ENCODE measurements around the gene KCNJ15. TPM values are rescaled to one million over a fixed set of nuclear protein-coding genes. Genes with fewer than 3 reads are reported as not detected.

Gene KCNJ15
- total RNA-seq, 4 donors from 2014 or later: 8.1 to 17.8 (median 15.8) TPM

DNA sequence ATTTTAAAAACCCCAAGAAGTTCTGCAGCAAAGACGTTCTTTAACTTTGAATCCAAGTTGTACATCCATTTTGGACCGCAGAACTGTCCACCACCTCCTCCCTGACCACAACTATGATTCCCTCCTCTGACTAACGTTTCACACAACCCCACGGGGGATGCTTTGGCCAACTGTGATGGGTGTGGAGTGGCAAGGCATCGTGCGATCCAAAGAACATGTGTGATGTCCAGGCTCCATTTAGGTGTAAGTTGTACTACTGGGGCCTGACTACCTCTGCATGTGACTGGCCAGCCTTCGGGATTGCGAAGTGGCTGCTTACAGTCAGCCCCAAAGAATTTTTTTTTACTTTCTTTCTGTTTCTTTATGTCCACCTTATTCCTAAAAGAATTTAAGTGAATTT, 6.7 kb downstream of the KCNJ15 start:
- 73 to 82% methylated on average over 7 to 8 of the region's 8 CpGs for WGBS, 2 donors
- no peaks in the 10 kb centered on the region for H3K9me3 ChIP-seq
- DNase-seq: no peak
- no peak overlapping the region for H3K4me3 ChIP-seq
- intact Hi-C loops (cut with DNase I): no loop called here
- no peak overlapping the region for H3K27ac ChIP-seq
- H3K4me1 ChIP-seq: peaks cover 14 to 88% (median 30%) of the 10 kb centered on the region in 3 donors
- no peak for TF ChIP-seq POLR2A (IDR thresholded peaks at IDR 0.05)
- TF ChIP-seq, protein P1, sequence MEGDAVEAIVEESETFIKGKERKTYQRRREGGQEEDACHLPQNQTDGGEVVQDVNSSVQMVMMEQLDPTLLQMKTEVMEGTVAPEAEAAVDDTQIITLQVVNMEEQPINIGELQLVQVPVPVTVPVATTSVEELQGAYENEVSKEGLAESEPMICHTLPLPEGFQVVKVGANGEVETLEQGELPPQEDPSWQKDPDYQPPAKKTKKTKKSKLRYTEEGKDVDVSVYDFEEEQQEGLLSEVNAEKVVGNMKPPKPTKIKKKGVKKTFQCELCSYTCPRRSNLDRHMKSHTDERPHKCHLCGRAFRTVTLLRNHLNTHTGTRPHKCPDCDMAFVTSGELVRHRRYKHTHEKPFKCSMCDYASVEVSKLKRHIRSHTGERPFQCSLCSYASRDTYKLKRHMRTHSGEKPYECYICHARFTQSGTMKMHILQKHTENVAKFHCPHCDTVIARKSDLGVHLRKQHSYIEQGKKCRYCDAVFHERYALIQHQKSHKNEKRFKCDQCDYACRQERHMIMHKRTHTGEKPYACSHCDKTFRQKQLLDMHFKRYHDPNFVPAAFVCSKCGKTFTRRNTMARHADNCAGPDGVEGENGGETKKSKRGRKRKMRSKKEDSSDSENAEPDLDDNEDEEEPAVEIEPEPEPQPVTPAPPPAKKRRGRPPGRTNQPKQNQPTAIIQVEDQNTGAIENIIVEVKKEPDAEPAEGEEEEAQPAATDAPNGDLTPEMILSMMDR (IDR thresholded peaks at IDR 0.05): no peak
- no peaks in the 10 kb centered on the region for H3K27me3 ChIP-seq
- H3K36me3 ChIP-seq: no peaks in the 10 kb centered on the region

DNA sequence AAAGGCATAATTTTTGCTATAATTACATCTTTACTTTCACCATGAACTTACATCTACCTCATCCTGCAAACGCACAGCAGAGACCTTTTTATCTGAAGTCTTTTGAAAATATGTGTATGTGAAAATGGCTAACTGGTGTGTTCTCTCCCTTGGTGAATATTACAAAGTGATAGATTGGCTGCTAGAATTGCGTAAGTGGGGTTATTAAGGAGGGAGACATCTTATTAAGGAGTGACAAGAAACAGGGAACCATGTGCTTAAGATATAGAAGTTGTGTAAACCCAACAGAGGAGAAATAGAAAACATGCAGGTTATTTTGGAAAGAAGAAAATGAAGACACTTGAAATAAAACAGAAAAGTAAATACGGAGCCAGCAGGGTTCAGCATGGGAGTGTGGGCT, 7.8 kb downstream of the KCNJ15 start:
- no peak for DNase-seq
- Histone ChIP-seq H3K4me3 (no peak overlapping the region), H3K9me3 (no peaks in the 10 kb centered on the region), H3K27ac (no peak overlapping the region), H3K4me1 (peaks cover 24 to 88% (median 37%) of the 10 kb centered on the region in 3 donors), H3K36me3 (no peaks in the 10 kb centered on the region), H3K27me3 (no peaks in the 10 kb centered on the region)
- intact Hi-C loops (cut with DNase I): no loop called here
- 73 to 77% methylated on average over 3 of the region's 3 CpGs for WGBS, 2 donors
- no peak for TF ChIP-seq POLR2A (IDR thresholded peaks at IDR 0.05)
- TF ChIP-seq, protein P1 (IDR thresholded peaks at IDR 0.05): no peak

DNA sequence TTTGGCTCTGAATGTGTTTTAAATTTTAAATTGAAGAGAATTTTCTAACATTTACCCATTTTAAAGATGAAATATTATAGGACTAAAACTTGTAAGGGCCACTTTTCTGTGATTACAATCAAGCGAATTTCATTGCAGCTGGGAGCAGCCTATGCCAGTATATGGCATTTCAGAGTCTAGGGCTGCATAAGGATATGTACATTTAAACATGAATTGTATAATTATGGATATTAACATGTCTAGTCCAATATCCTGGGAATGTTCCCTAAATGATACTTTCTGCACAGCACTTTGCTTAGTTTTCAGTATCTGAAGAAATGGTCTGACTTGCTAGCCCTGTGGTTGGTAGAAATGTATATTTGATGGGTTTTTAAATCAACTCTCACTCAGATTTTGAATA, 8.4 kb downstream of the KCNJ15 start:
- Histone ChIP-seq H3K9me3 (no peaks in the 10 kb centered on the region), H3K36me3 (no peaks in the 10 kb centered on the region), H3K27me3 (no peaks in the 10 kb centered on the region), H3K4me3 (no peak overlapping the region), H3K4me1 (peaks cover 24 to 88% (median 39%) of the 10 kb centered on the region in 3 donors), H3K27ac (no peak overlapping the region)
- no peak for DNase-seq
- WGBS, 2 donors: 84 to 85% methylated on average over 1 of the region's 1 CpG
- no peak for TF ChIP-seq POLR2A (IDR thresholded peaks at IDR 0.05)
- TF ChIP-seq, protein P1 (IDR thresholded peaks at IDR 0.05): no peak
- intact Hi-C loops (cut with DNase I): no loop called here

DNA sequence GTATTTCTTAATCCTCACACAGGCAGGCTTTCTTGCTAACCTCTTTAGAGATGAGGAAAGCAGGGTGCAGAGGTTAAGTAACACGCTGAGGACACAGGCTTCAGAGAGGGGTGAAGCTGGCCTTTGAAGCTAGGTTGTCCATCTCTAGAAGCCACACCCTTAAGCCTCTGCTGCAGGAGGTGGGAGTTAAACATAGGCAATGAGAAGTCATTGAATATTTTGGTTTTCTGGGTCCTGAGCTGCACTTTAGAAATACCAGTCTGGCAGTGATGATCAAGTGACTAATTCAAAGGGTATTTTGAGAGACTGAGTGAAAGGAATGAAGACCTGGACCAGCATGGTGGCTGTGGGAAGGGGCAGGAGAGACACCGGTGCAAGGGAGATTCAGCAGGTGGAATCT, 9.9 kb downstream of the KCNJ15 start:
- peaks cover 31 to 88% (median 38%) of the 10 kb centered on the region in 3 donors for H3K4me1 ChIP-seq
- no peaks in the 10 kb centered on the region for H3K9me3 ChIP-seq
- no peaks in the 10 kb centered on the region for H3K27me3 ChIP-seq
- no peak overlapping the region for H3K4me3 ChIP-seq
- H3K36me3 ChIP-seq: no peaks in the 10 kb centered on the region
- H3K27ac ChIP-seq: peak overlapping the region; percentile 76 to 83 (median 82)
- TF ChIP-seq POLR2A (IDR thresholded peaks at IDR 0.05): no peak
- TF ChIP-seq, protein P1 (IDR thresholded peaks at IDR 0.05): no peak
- WGBS, 2 donors: 46 to 83% methylated on average over 2 of the region's 2 CpGs
- intact Hi-C loops (cut with DNase I): no loop called here
- DNase-seq: no peak

DNA sequence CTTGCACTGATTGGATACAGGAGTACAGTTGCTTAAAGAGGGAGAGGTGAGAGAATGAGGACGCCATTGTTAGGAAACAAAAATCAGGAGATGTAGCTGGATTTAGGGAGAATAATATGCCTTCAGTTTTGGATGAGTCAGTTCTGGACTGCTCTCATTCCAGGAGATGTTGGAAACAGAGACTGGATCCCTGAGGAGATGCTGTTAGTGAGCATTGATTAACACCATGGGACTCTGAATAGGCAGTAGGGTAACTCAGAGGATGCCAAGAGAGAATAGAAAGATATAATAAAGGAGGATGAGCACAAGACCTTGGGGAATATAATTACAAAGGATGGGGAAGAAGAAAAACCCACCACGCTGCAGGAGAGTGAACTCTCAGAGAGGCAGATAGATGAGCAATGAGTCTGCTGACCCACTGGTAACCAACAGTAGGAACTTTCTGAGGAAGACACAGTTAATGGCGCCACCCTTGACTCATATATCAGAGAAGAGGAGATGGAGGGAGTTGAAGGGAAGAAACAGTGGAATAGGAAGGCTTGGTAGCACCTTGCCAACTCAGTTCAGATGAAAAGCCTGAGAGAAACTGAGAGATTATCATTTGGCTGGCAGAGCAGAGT, 10.5 kb downstream of the KCNJ15 start:
- WGBS, 2 donors: 60 to 63% methylated on average over 3 of the region's 3 CpGs
- Histone ChIP-seq H3K4me1 (peaks cover 35 to 88% (median 43%) of the 10 kb centered on the region in 3 donors), H3K27ac (peak overlapping the region; percentile 76 to 83 (median 82)), H3K36me3 (no peaks in the 10 kb centered on the region), H3K9me3 (no peaks in the 10 kb centered on the region), H3K27me3 (no peaks in the 10 kb centered on the region), H3K4me3 (no peak overlapping the region)
- no peak for TF ChIP-seq POLR2A (IDR thresholded peaks at IDR 0.05)
- TF ChIP-seq, protein P1 (IDR thresholded peaks at IDR 0.05): no peak
- no peak for DNase-seq
- intact Hi-C loops (cut with DNase I): no loop called here

Data from esophagus squamous epithelium (tissue), 5 donors.